GM10266 (cell line): ENCODE data around the gene HBEGF.

Experiments
- DNase-seq: peaks from one replicate; pipeline ENCODE4 v3.0.0; 2012; ENCODE audit errors: extremely low spot score
- TF ChIP-seq, protein P1 (sequence below): IDR thresholded peaks from 2 replicates; pipeline ENCODE4 v1.5.1; 2012; ENCODE audit warnings: mild to moderate bottlenecking, low read depth; ENCODE audit not compliant: control insufficient read depth, insufficient read depth; ENCODE audit errors: missing control alignments

The HBEGF gene

DNA sequence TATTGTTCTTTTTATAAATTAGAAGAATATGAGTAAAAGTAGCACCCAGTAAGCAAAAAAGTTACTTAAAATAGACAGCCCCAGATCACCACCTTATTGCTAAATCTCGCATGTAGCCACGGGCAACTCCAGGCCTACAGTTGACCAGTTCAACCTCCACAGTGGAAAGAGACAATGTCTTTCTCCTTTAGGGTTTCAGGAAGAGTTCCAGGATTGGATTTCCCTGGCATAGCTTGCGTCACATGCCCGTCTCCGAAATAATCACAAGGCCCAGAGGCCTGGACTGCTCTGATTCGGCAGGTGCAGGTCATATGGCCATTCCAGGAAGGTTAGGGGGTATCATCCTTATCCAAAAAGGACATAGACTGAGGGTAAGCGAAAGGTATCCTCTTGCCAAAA is 33.6 kb downstream of the HBEGF start:
- no peak for DNase-seq
- TF ChIP-seq, protein P1, sequence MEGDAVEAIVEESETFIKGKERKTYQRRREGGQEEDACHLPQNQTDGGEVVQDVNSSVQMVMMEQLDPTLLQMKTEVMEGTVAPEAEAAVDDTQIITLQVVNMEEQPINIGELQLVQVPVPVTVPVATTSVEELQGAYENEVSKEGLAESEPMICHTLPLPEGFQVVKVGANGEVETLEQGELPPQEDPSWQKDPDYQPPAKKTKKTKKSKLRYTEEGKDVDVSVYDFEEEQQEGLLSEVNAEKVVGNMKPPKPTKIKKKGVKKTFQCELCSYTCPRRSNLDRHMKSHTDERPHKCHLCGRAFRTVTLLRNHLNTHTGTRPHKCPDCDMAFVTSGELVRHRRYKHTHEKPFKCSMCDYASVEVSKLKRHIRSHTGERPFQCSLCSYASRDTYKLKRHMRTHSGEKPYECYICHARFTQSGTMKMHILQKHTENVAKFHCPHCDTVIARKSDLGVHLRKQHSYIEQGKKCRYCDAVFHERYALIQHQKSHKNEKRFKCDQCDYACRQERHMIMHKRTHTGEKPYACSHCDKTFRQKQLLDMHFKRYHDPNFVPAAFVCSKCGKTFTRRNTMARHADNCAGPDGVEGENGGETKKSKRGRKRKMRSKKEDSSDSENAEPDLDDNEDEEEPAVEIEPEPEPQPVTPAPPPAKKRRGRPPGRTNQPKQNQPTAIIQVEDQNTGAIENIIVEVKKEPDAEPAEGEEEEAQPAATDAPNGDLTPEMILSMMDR = no peak

DNA sequence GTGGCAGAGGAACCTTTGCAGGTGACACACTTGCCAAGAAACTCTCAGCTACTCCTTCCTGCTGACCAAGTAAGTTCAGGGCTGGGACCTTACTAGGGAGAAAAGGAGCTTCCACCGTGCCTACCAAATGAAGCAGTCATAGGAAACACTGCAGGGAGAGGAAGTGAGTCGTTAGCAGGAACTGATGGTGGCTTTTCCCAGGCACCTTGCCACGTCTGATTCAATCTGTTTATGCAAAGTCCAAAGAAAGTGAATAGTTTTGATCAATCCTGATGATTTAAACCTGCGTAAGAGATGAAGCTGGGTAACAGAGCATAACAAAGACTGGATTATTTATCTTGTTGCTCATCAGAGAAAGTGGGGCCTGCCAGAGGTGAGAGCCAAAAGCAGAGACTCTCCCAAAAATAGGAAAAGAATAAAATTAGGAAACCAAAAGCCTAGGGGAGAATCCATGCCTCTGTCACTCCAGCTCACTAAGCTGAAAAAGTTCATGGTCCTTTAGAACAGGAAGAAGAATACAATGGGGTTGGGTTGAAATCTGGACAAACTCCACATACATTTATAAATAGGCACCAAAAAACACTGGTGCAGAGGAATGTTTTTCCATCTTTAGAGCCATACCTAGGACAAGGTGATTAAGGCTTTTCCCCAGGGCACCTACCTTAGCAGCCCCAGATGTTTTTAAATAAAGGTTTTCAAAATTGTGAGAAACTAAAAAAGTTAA is 34.2 kb downstream of the HBEGF start:
- TF ChIP-seq, protein P1 = no peak
- no peak for DNase-seq

DNA sequence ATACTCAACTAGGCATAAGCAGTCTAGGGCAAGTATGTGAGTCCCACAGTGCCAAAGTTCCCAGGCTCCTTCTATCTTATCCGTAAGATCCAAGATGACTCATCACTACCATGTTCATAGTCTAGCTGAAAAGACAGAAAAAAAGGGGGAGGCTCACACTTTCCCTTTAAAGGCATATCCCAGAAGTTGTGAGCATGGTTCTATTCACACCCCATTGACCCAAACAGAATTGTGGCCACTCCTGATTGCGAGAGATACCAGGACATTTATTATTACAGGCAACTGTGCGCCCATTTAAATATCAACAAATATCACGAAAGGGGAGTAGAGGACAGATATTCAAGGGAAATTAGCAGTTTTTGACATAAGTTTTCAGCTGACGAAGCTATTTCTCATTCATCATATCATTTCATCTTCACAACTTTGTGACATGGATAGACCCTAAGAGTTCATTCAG is 35.4 kb downstream of the HBEGF start:
- TF ChIP-seq, protein P1 = no peak
- DNase-seq = no peak

DNA sequence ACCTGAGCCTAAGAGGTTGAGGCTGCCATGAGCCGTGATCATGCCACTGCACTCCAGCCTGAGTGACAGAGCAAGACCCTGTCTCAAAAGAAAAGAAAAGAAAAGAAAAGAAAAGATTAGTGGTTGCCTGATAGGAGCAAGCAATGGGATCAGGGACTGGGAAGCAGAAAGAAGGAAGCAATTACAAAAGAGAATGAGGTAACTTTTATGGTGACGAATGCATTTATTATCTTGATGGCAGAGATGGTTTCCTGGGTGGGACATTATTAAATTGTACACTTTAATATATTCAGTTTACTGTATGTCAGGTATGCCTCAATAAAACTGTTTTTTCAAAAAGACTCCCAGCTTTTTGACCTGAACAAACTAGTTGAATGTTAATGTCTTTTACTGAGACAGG is 36.0 kb downstream of the HBEGF start:
- TF ChIP-seq, protein P1 = no peak
- DNase-seq = no peak

DNA sequence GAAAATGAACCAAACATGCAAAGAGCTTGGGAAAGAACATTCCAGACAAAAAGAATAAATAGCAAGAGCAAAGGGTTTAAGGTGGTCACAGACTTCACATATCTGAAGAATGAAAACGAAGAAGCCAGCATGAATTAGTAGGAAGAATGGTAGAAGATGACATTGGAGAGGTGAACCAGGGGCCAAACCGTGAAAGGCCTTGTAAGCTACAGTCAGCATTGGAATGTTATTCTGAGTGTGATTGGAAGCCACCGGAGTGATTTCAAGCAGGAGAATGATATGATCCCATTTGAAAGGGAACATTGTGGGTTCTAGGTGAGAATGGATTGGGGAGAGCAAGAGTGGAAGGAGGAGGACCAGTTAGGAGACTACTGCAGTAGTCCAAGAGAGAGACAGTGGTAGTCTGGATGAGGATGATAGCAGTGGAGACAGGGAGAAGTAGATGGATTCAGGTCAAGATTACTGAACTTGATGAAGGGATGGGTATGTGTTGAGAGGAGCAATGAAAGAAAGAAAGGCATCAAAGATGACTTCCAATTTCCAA is 36.6 kb downstream of the HBEGF start:
- DNase-seq = no peak
- TF ChIP-seq, protein P1 = no peak

DNA sequence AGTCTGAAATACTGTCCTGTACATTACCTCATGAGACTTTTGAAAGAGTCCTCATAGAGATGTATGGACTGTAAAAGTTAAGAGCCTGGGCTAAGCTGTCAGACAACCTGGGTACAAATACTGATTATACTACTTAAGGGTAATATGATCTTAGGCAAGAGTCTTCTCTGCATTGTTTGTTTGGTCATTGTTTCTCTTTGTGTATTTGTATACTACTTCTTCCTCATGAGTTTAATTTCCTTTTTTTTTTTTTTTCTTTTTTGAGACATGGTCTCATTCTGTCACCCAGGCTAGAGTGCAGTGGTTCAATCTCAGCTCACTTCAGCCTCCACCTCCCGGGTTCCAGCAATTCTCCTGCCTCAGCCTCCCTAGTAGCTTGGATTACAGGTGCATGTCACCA is 40.9 kb downstream of the HBEGF start:
- TF ChIP-seq, protein P1 = no peak

DNA sequence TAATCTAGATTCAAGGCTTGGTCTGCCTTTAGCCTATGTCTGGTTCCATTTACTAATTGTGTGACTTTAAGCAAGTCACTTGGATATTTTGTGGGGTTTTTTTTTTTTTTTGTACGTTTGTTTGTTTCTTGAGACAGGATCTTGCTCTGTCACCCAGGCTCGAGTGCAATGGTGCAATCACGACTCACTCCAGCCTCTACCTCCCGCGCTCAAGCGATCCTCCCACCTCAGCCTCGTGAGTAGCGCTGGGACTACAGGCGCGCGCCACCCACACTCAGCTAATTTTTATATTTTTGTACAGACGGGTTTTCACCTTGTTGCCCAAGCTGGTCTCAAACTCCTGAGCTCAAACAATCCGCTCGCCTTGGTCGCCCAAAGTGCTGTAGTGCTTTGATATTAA is 42.4 kb downstream of the HBEGF start:
- no peak for DNase-seq
- TF ChIP-seq, protein P1 = no peak

More for the DNA sequence above, 40.9 kb downstream of the HBEGF start:
- DNase-seq = no peak
